Ramos (cell line): ENCODE data around the gene ATAD3A.

ENCODE experiments used
- in situ Hi-C: fragments of 300-500 bp; cut with MboI; formaldehyde crosslinking; loops from one replicate; pipeline ENCODE4 v1.14.3; 2022; ENCODE audit warnings: low sequenced_read_pairs; ENCODE audit not compliant: unreplicated experiment

Gene ATAD3A

DNA sequence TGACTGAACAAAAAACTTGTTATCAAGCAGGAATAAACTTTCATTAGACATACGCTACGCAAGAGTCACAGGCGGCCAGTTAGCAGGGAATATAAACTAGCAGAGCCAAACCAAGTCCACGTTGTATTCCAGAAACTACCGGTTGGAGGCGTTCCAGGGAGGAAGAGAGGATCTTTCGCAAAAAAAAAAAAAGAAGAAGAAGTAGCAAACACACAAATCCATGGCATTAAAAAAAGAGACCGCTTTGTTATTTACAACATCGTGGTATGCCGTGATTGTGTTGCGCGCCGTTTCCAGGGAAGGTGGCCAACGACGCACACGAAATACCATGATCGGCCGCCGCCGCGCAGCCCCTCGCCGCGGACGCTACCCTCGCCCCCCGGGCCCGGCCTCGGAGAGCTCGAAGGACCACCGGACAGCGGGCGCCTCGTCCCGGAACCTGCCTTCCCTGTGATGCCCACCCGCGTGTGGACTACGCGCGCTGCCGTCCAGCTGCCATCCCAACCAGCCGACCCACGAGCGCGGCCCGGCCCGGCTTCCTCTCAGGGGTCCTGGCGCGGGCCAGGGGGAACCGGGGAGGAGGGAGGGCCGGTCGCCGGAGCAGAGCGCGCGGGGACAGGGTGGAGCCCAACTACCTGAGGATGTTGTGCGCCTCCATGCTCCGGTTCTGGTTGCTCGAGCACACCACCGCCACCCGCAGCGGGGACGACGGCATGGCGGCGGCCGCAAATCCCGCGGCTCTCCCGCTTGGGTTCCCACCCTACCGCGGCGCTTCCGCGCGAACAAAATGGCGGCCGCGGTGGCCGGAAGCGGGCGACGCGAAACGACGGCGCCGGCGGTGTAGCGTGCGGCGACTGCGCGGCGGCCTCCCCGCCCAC is 62.1 kb downstream of the ATAD3A start:
- in situ Hi-C loops: no loop called here

DNA sequence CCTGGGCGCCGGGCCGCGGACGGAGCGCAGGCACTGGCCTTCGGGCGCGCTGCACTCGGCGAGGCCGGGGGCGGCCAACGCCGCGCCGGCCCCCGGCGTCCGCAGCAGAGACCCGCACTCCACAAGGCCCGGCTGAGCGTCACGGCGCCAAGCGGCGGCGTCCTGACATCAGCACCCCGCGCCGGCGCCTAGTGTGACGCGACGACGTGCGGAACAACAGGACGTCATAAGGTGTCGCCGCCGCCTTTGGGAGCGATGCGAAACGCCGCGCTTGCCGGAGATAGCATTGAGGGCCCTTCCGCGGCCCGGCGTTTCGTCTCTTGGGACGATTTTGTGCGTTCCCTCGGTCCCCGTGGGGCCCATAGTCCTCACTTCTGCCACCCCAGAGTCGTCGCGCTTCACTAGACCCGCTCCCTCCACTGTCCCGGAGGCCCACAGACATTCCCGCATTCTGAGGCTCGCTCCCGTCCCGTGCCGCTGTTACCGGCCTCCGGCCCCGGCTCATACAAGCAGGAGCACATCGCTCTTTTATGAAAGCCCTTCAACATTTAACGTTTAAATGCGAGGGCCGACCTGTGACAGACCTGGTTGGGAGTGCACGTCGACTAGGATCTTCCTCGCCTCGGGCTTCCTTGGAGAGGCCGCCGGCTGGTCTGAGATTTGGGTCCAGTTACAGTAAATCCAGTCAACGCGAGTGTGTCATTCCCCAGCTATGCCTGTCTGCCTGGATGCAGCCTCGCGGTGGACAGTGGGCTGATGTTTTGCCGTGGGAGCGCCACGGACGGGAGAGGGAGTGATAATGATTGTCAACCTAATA is 63.0 kb downstream of the ATAD3A start, which contains the start of gene SSU72:
Gene SSU72 (minus strand): TSS at position 143 of the 817 bp plus-strand sequence. CDS start 306 bp downstream, outside the sequence.
- in situ Hi-C loops: no loop called here

DNA sequence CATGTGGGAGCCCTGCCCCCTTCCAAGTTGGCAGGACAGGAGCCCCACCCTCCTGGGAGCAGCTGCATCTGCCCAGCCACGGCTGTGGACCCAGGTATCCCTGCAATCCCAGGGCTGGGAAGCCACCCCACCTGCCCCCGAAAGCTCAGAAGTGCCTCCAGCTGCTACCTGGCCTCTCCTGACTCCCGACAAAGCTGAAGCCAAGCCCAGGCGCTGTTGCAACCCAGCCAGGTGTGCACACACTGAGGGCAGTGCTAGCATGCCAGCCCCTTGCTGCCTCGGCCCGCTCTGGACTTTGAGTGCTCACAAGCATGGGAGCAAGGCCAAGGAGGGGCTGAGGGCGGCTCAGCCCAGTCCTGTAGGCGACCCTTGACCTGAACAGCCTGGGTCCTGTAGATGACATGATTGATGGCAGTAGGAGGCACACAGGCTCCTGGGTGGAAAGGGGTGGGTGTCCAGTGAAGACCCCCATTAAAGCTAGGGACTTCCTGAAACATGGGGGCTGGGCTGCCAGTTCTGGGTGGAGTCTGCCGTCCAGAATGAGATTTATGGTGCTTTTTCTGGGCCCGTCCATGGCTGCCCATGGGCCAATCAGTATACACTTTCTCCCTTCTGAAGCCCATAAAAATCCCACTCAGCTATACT is 65.5 kb downstream of the ATAD3A start:
- in situ Hi-C loops: no loop called here

DNA sequence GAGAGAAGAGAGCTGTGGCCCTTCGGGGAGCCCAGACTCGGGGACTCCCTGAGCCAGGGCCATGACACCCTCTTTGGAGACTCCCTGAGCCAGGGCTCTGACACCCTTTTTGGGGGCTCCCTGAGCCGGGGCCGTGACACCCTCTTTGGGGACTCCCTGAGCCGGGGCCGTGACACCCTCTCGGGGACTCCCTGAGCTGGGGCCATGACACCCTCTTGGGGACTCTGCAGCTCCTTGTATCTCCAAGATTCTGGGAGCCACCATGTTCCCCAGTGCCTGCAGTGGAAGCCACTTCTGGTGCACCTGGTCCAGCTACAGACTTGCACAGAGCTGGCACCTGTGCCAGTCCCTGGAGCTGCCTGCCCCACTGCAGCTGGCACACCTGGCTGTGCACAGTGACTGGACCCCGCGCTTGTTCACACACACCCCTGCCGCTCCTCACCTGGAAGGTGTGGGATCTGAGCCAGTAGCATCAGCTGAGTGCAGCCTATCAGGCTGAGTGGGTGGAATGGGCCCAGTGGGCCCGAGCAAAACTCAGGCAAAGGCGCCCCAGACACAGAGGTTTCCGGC is 66.5 kb downstream of the ATAD3A start:
- in situ Hi-C loops: no loop called here

DNA sequence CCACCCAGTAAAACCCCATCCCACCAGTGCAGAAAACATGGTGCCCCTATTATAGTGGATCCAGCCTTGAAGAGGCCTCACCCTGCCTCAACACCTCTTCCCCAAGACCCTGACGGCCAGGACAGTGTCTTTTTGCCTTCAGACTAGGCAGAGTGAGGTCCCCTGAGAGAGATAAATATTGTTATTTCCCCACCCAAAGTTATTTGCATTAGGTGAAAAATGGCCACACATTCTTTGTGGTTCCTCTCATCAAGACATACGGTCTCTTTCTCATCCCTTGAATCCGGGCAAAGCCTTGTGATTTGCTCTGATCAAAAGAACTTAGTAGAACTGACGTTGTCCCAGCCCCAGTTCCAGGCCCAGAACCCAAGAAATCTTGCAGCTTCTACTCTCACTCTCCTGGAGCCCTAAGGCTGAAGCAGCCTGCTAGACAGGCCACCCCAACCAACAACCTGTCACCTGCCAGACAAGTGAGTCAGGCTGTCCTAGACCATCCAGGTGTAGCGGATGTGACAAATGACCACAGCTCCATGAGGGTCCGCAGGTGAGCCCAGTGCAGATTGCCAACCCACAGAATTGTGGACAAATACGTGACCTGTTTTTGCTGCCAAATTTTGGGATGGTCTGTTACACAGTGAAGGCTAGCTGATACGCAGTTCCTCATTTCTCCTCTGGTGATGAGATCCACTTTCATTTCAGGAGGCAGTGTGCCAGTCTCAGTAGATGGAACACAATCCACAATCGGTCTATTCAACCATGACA is 70.8 kb downstream of the ATAD3A start:
- in situ Hi-C loops: no loop called here

DNA sequence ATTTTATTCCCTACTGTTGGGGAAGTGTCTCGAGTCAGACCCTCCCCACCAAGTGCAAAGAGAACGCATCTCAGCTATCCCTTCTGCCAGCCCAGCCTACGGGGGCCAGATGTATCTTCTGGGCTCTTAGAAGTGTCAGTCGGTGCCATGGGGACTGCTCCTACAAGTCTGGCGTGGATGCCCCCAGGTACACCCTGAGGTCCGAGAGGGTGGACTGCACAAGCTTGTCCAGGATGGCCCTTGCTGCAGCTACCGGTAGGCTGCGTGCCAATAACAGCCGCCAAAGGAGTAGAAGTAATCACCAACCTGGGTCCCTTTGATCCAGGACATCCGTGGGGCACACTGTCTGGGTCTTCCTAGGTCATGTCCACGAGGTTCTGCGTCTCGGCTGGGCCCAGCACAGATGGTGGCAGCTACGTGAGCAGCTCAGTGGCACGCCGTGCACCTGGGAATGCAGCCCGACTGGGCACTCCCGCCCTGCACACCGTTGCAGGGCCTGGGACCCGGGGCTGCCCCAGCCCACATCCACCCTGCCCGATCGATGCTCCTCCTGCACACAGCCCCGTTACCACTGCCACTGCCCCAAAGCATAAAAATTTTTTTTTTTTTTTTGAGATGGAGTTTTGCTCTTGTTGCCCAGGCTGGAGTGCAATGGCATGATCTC is 71.5 kb downstream of the ATAD3A start:
- in situ Hi-C loops: no loop called here
